Amygdala (tissue), 56 donors: ENCODE data around the gene ARMC5.
A peak's percentile ranks its signal among the peaks of the same experiment; 100 is the strongest.
"Not testable (repeated sequence)": the region's sequence is repeated elsewhere in the genome, so short reads cannot be mapped to it uniquely, and the experiment has no call there.

ENCODE experiments used
- DNase-seq, 56 donors: peaks; one replicate each; lab custom pipeline; 2025; lab: John Stamatoyannopoulos, UW

Gene ARMC5

GRCh38 chr16:31474773-31475738, 15.8 kb downstream of the ARMC5 start:
- DNase-seq = no peak

- no peak for DNase-seq
Measured at GRCh38 chr16:31475946-31476302, 16.6 kb downstream of the ARMC5 start.

GRCh38 chr16:31476303-31477219, 17.3 kb downstream of the ARMC5 start:
- DNase-seq = peak in 16 of 56 donors; percentile 13 to 55 (median 35)

- DNase-seq = no peak
Measured at GRCh38 chr16:31477220-31478216, 18.2 kb downstream of the ARMC5 start.

GRCh38 chr16:31478956-31479355, 19.7 kb downstream of the ARMC5 start:
- DNase-seq = no peak

GRCh38 chr16:31479751-31480150, 20.4 kb downstream of the ARMC5 start:
- DNase-seq = no peak

- no peak for DNase-seq
Measured at GRCh38 chr16:31480851-31481536, 21.7 kb downstream of the ARMC5 start.

GRCh38 chr16:31483081-31483480, 23.8 kb downstream of the ARMC5 start, which contains the start of gene SLC5A2:
SLC5A2 (plus strand) TSS chr16:31483123; CDS start chr16:31483137, 14 bp downstream.
- DNase-seq = no peak

- not testable (repeated sequence) for DNase-seq
Measured at GRCh38 chr16:31484048-31484447, 24.7 kb downstream of the ARMC5 start.

GRCh38 chr16:31484491-31485171, 25.3 kb downstream of the ARMC5 start:
- no peak for DNase-seq

GRCh38 chr16:31485571-31485970, 26.3 kb downstream of the ARMC5 start:
- DNase-seq = no peak

GRCh38 chr16:31486045-31486444, 26.7 kb downstream of the ARMC5 start:
- no peak for DNase-seq

- no peak for DNase-seq
Measured at GRCh38 chr16:31487071-31487719, 27.9 kb downstream of the ARMC5 start.

- peak in 8 of 56 donors; percentile 9 to 69 (median 29) for DNase-seq
Measured at GRCh38 chr16:31487720-31488467, 28.6 kb downstream of the ARMC5 start.

- no peak for DNase-seq
Measured at GRCh38 chr16:31488468-31489297, 29.4 kb downstream of the ARMC5 start.

GRCh38 chr16:31489298-31489564, 29.9 kb downstream of the ARMC5 start:
- DNase-seq = no peak
